Adrenal gland (tissue), 5 donors: ENCODE results near the gene NKPD1.

ENCODE experiments used
- POLR2A ChIP-seq, 2 donors: fragments of 450-650 bp; IDR thresholded peaks; one replicate each; pipeline ENCODE4 v1.6.1; 2017; ENCODE audit warnings: antibody characterized with exemption in 2 of 2, mild to moderate bottlenecking in 2 of 2, moderate library complexity in 1 of 2
- TF ChIP-seq, protein P1 (sequence below), 6 experiments: fragments of 450-650 bp in 4 of 6; fragments of 200-600 bp in 2 of 6; sonication (generic) in 1 of 6; IDR thresholded peaks; 1 replicate in 5 of 6; 2 replicates in 1 of 6; pipeline versions ENCODE4 v1.5.1 to v1.8.0; 2016 to 2021; ENCODE audit warnings: antibody characterized with exemption in 6 of 6, mild to moderate bottlenecking in 2 of 6, moderate library complexity in 1 of 6
- donor health status: DM: no; HTN: no; CAD: no.

DNA sequence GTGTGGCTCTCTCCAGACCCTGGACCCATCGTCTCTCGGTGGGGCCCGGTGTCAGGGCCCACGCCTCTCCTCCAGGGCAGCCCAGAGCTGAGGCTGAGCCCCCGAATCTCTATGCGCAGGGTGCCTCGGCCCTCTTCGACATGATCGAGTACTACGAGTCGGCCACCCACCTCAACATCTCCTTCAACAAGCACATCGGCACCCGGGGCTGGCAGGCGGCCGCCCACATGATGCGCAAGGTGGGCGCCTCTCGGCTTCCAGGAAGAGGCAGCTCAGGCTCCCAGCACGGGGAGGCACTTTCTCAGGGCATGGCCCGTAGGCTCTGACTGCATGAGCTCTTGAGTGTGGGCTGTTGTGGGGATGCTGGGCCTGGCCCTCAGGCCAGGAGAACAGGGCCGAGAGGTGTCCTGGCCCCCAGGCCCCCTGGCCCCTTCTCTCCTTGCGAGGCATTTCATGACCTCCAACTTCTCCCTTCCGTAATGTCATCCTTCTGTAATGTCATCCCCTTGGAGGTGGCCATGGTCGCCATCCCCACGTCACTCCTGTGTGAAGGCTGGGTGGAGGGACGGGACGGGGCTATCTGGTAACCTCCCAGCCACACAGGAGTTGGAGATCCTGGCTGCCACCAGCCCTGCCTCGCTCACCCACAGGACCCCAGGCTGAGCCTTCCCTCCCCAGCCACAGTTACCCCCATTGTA lies 19.4 kb downstream of the NKPD1 start:
- TF ChIP-seq, protein P1, sequence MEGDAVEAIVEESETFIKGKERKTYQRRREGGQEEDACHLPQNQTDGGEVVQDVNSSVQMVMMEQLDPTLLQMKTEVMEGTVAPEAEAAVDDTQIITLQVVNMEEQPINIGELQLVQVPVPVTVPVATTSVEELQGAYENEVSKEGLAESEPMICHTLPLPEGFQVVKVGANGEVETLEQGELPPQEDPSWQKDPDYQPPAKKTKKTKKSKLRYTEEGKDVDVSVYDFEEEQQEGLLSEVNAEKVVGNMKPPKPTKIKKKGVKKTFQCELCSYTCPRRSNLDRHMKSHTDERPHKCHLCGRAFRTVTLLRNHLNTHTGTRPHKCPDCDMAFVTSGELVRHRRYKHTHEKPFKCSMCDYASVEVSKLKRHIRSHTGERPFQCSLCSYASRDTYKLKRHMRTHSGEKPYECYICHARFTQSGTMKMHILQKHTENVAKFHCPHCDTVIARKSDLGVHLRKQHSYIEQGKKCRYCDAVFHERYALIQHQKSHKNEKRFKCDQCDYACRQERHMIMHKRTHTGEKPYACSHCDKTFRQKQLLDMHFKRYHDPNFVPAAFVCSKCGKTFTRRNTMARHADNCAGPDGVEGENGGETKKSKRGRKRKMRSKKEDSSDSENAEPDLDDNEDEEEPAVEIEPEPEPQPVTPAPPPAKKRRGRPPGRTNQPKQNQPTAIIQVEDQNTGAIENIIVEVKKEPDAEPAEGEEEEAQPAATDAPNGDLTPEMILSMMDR (IDR thresholded peaks at IDR 0.05), result no peak
- no peak for TF ChIP-seq POLR2A (IDR thresholded peaks at IDR 0.05)
